HepG2 (cell line): ENCODE results near the gene PIGN. TPM values are rescaled to one million over a fixed set of nuclear protein-coding genes. Genes with fewer than 3 reads are reported as not detected.

ENCODE experiments used
- ATAC-seq: fragments of 200-7000 bp; cut with Tn5 transposase; 3 replicates; pipeline ENCODE4 v1.9.1; 2020; ENCODE audit warnings: mild to moderate bottlenecking, moderate library complexity
- BruUV-seq: library from RNA; stranded (reverse); fragments of 400-500 nt; replicated peaks from 2 replicates; lab custom pipeline; 2021; lab: Mats Ljungman, UMichigan
- CTCF ChIA-PET: fragments of 300-600 bp; formaldehyde crosslinking; extraction: SDS; loops from one replicate; lab custom pipeline; 2021; ENCODE audit warnings: low total read pairs, inconsistent platforms, low intra/inter-chr PET ratio; lab: Yijun Ruan, JAX
- POLR2A ChIA-PET: fragments of 350-600 bp; sonication (Branson Sonifier 250); formaldehyde crosslinking; loops from one replicate; lab custom pipeline; 2020; ENCODE audit warnings: antibody characterized with exemption, inconsistent platforms; lab: Yijun Ruan, JAX
- DNase-seq: peaks from one replicate; pipeline ENCODE4 v3.0.0-alpha.2; 2015; ENCODE audit warnings: low spot score
- FAIRE-seq: peaks from 3 replicates; lab custom pipeline; 2011; peaks lifted over from hg19 to GRCh38; lab: Jason Lieb, UNC
- H2AFZ ChIP-seq: one replicate; pipeline ENCODE4 v1.6.1; 2011; ENCODE audit warnings: low read length, inconsistent platforms
- H3K27ac ChIP-seq: fragments of 300-600 bp; 3 replicates; pipeline ENCODE4 v1.8.0; 2011; ENCODE audit warnings: mixed run types, mild to moderate bottlenecking, mixed read lengths, low read length, inconsistent platforms; ENCODE audit not compliant: insufficient read depth; ENCODE audit errors: extremely low read length
- H3K27me3 ChIP-seq, 2 experiments: fragments of 200-600 bp in 1 of 2; 2 replicates in 1 of 2; 3 replicates in 1 of 2; pipeline versions ENCODE4 v1.6.0 to v1.8.0; 2011; ENCODE audit warnings: low read length in 2 of 2, mild to moderate bottlenecking in 2 of 2, moderate library complexity in 2 of 2, inconsistent platforms in 1 of 2; ENCODE audit not compliant: insufficient read depth in 2 of 2, control insufficient read depth in 1 of 2
- H3K36me3 ChIP-seq, 2 experiments: fragments of 200-600 bp in 1 of 2; replicated peaks in 1 of 2; 2 replicates in 1 of 2; 3 replicates in 1 of 2; pipeline versions ENCODE4 v1.5.1 to v1.8.0; 2011; ENCODE audit warnings: low read length in 2 of 2, inconsistent platforms in 1 of 2; ENCODE audit not compliant: insufficient read depth in 2 of 2, control insufficient read depth in 1 of 2
- H3K4me1 ChIP-seq: 2 replicates; pipeline ENCODE4 v1.5.1; 2012; ENCODE audit warnings: low read length, inconsistent platforms; ENCODE audit not compliant: insufficient read depth
- H3K4me2 ChIP-seq: 2 replicates; pipeline ENCODE4 v1.6.0; 2011; ENCODE audit warnings: low read depth, low read length, inconsistent platforms
- H3K4me3 ChIP-seq, 3 experiments: fragments of 200-600 bp in 1 of 3; sonication (generic), shearing (Covaris generic) in 1 of 3; replicated peaks in 1 of 3; 2 replicates each; pipeline ENCODE4 v1.5.1; 2011 to 2016; ENCODE audit warnings: low read length in 3 of 3, inconsistent platforms in 2 of 3, low read depth in 2 of 3, mild to moderate bottlenecking in 2 of 3, control low read depth in 1 of 3, mixed read lengths in 1 of 3; ENCODE audit not compliant: insufficient read depth in 1 of 3
- H3K79me2 ChIP-seq: one replicate; pipeline ENCODE4 v1.6.1; 2011; ENCODE audit warnings: low read length, inconsistent platforms; ENCODE audit not compliant: insufficient read depth
- H3K9ac ChIP-seq: 2 replicates; pipeline ENCODE4 v1.6.0; 2011; ENCODE audit warnings: mild to moderate bottlenecking, low read depth, low read length, inconsistent platforms; ENCODE audit not compliant: insufficient read depth
- H3K9me3 ChIP-seq: 2 replicates; pipeline ENCODE4 v1.5.1; 2012; ENCODE audit warnings: mild to moderate bottlenecking, low read length
- H4K20me1 ChIP-seq: 2 replicates; pipeline ENCODE4 v1.6.0; 2011; ENCODE audit warnings: inconsistent platforms, mild to moderate bottlenecking, low read length, moderate library complexity; ENCODE audit not compliant: insufficient read depth
- AFF4 ChIP-seq: sonication (generic); formaldehyde crosslinking; IDR thresholded peaks from 2 replicates; pipeline ENCODE4 v1.4.0; 2020; ENCODE audit warnings: missing genetic modification reagents
- SRY ChIP-seq: sonication (generic); formaldehyde crosslinking; IDR thresholded peaks from 2 replicates; pipeline ENCODE4 v1.8.0; 2022; ENCODE audit warnings: mild to moderate bottlenecking, missing genetic modification reagents
- THYN1 ChIP-seq: sonication (generic); formaldehyde crosslinking; IDR thresholded peaks from 2 replicates; pipeline ENCODE4 v1.8.1; 2023; ENCODE audit warnings: low read depth, mild to moderate bottlenecking, moderate library complexity, missing genetic modification reagents, borderline replicate concordance
- ZBTB4 ChIP-seq: sonication (generic); formaldehyde crosslinking; IDR thresholded peaks from 2 replicates; pipeline ENCODE4 v1.4.0; 2020; ENCODE audit warnings: missing genetic modification reagents, mild to moderate bottlenecking, borderline replicate concordance
- ZNF367 ChIP-seq: sonication (generic); formaldehyde crosslinking; IDR thresholded peaks from 2 replicates; pipeline ENCODE4 v1.4.0; 2020; ENCODE audit warnings: missing genetic modification reagents, borderline replicate concordance
- ZNF431 ChIP-seq: sonication (generic); formaldehyde crosslinking; IDR thresholded peaks from 2 replicates; pipeline ENCODE4 v1.9.0; 2022; ENCODE audit warnings: missing genetic modification reagents, low read depth, mild to moderate bottlenecking, borderline replicate concordance
- ZNF713 ChIP-seq: sonication (generic); formaldehyde crosslinking; IDR thresholded peaks from 2 replicates; pipeline ENCODE4 v1.4.0; 2020; ENCODE audit warnings: mild to moderate bottlenecking, missing genetic modification reagents
- WGBS: methylation state at CpG from one replicate; pipeline ENCODE4 v1.1.6; 2017; ENCODE audit warnings: low lambda C conversion rate; 5-methylcytosine and 5-hydroxymethylcytosine counted together
- in situ Hi-C: cut with HindIII; loops from 2 replicates; pipeline ENCODE4 v1.10.0; 2017; ENCODE audit warnings: low pct_unique_long_range_greater_than_20kb; ENCODE audit not compliant: extremely low pct_ligation_motif_present
- intact Hi-C: fragments of 100-400 bp; cut with micrococcal nuclease; formaldehyde crosslinking; loops from one replicate; pipeline ENCODE4 v1.10.0; 2022; ENCODE audit not compliant: unreplicated experiment
- polyA plus RNA-seq, 8 experiments: library from polyadenylated mRNA; depleted of rRNA in 3 of 8; stranded (reverse) in 7 of 8; unstranded in 1 of 8; fragments of >200 nt; fragmentation: Illumina TruSeq in 4 of 8; extraction: Trizol in 4 of 8; gene quantifications; 2 replicates each; pipeline versions ENCODE4 v1.2.1 to v1.2.3, GENCODE V29; 2011 to 2016; ENCODE audit warnings: low read depth in 4 of 8, missing spikeins in 1 of 8, mixed read lengths in 1 of 8; ENCODE audit not compliant: insufficient read depth in 1 of 8
- total RNA-seq, 5 experiments: library from RNA; depleted of rRNA; stranded (reverse); fragments of >200 nt; fragmentation: Illumina TruSeq; extraction: Trizol; gene quantifications; 2 replicates each; pipeline ENCODE4 v1.2.3, GENCODE V29; 2016; ENCODE audit warnings: low read depth in 1 of 5

PIGN gene
- total and polyA plus RNA-seq, 2 of the 13 experiments (the other 11 are each of a cell fraction or from before 2014, with no cell fraction given) = 15.5 to 33.6 TPM

- H3K4me2 ChIP-seq = no peak overlapping the region
- in situ Hi-C loops = no loop called here
- no peak for FAIRE-seq
- TF ChIP-seq ZNF713 (no peak), THYN1 (CRISPR knock-in tag) (no peak), SRY (CRISPR knock-in tag) (no peak)
- H3K4me1 ChIP-seq = peaks cover 13% of the 10 kb centered on the region
- no peaks in the 10 kb centered on the region for H3K27me3 ChIP-seq
- ChIA-PET CTCF (no interaction called here), POLR2A (no interaction called here)
- WGBS = 3% methylated on average over 1 of the region's 1 CpG
- no peak overlapping the region for H3K9ac ChIP-seq
- H4K20me1 ChIP-seq = no peaks in the 10 kb centered on the region
- BruUV-seq = no TSS peak
- no peaks in the 10 kb centered on the region for H3K36me3 ChIP-seq
- no peak overlapping the region for H3K27ac ChIP-seq
- ATAC-seq = peak; percentile 30; the same call in 1 of the 3 replicates
- no peaks in the 10 kb centered on the region for H3K9me3 ChIP-seq
- H3K4me3 ChIP-seq = no peak overlapping the region
- intact Hi-C loops = no loop called here
- H2AFZ ChIP-seq = no peak overlapping the region
- DNase-seq = peak; percentile 13
- H3K79me2 ChIP-seq = no peaks in the 10 kb centered on the region
Measured at GRCh38 chr18:61992285-61992684, 194.6 kb downstream of the PIGN start.

DNA sequence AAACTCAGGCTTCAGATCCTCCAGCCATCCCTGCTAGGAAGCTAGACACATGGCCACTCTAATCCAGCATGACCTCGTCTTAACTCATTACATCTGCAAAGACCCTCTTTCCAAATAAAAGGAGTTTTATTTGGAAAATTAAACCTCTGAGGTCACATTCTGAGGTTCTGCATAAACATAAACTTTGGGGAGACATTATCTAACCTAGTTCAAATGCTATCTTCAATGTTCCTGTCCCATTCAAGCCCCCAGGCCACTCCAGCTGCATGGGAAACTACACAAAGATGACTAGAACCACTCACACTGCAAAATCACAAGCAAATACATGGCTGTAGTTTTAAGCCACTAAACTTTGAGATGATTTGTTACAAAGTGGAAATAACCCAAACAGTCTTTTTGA is 195.0 kb downstream of the PIGN start:
- H3K27ac ChIP-seq = no peak overlapping the region
- H3K9ac ChIP-seq = no peak overlapping the region
- in situ Hi-C loops (no loop called here), intact Hi-C loops (no loop called here)
- POLR2A ChIA-PET = no interaction called here
- no peaks in the 10 kb centered on the region for H4K20me1 ChIP-seq
- FAIRE-seq (no peak), DNase-seq (no peak), ATAC-seq (no peak)
- H3K36me3 ChIP-seq = no peaks in the 10 kb centered on the region
- H3K4me3 ChIP-seq = no peak overlapping the region
- BruUV-seq = no TSS peak
- TF ChIP-seq ZBTB4 (CRISPR knock-in tag) (no peak), AFF4 (CRISPR knock-in tag) (no peak), ZNF367 (no peak), ZNF431 (CRISPR knock-in tag) (no peak)
- H3K9me3 ChIP-seq = no peaks in the 10 kb centered on the region
- H3K79me2 ChIP-seq = no peaks in the 10 kb centered on the region
- no peak overlapping the region for H3K4me2 ChIP-seq
- peaks cover 13% of the 10 kb centered on the region for H3K4me1 ChIP-seq
- no peaks in the 10 kb centered on the region for H3K27me3 ChIP-seq
- CTCF ChIA-PET = no interaction called here
- 44% methylated on average over 1 of the region's 1 CpG for WGBS
- no peak overlapping the region for H2AFZ ChIP-seq
